ENCODE results near the gene ARHGAP36. TPM values are rescaled to one million over a fixed set of nuclear protein-coding genes. Genes with fewer than 3 reads are reported as not detected.

The ARHGAP36 gene
- total RNA-seq, 1 experiment from 2014 or later = not detected

DNA sequence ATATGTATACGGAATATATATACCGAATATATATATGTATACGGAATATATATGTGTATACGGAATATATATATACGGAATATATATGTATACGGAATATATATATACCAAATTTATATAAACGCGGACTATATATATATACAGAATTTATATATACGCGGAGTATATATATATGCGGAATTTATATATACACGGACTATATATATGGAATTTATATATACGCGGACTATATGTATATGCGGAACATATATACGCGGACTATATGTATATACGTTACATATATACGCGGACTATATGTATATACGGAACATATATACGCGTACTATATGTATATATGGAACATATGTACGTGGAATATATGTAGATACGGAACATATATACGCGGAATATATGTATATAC lies 78.6 kb downstream of the ARHGAP36 start:
- Histone ChIP-seq H3K4me2 (ENCODE audit: low read length) (no peak overlapping the region), H3K9me2 (replicated peaks; ENCODE audit: low read length) (no peaks in the 10 kb centered on the region), H3K4me3 (ENCODE audit: low read length) (no peak overlapping the region), H3K27me3 (ENCODE audit: low read length) (no peaks in the 10 kb centered on the region), H3F3A (ENCODE audit: low read length, unreplicated experiment) (no peaks in the 10 kb centered on the region), H3K9ac (ENCODE audit: low read length) (no peak overlapping the region), H3K9me3 (ENCODE audit: low read length) (no peaks in the 10 kb centered on the region), H4K20me1 (ENCODE audit: low read length) (no peaks in the 10 kb centered on the region), H3K79me2 (ENCODE audit: low read length) (no peaks in the 10 kb centered on the region), H3K36me3 (ENCODE audit: low read depth, low read length) (no peaks in the 10 kb centered on the region), H2AFZ (ENCODE audit: low read length) (no peak overlapping the region), H3K4me1 (ENCODE audit: insufficient read depth, low read length) (no peaks in the 10 kb centered on the region), H3K27ac (ENCODE audit: low read length) (no peak overlapping the region)
- no TSS peak for BruUV-seq (replicated peaks)
- TF ChIP-seq CTCF (conservative IDR thresholded peaks at IDR 0.05; ENCODE audit: low read depth, low read length) (no peak), EZH2 (IDR thresholded peaks at IDR 0.05; ENCODE audit: low read length, unreplicated experiment) (no peak), EZH2phosphoT487 (IDR thresholded peaks at IDR 0.05; ENCODE audit: borderline replicate concordance, low read length) (no peak)
- no peak for ATAC-seq
- intact Hi-C loops (cut with micrococcal nuclease) = no loop called here
- ChIA-PET POLR2A (ENCODE audit: unreplicated experiment) (no interaction called here), CTCF (no interaction called here)
- no peak for DNase-seq

- ChIA-PET POLR2A (ENCODE audit: unreplicated experiment) (no interaction called here), CTCF (no interaction called here)
- TF ChIP-seq EZH2phosphoT487 (IDR thresholded peaks at IDR 0.05; ENCODE audit: borderline replicate concordance, low read length) (no peak), EZH2 (IDR thresholded peaks at IDR 0.05; ENCODE audit: low read length, unreplicated experiment) (no peak), CTCF (conservative IDR thresholded peaks at IDR 0.05; ENCODE audit: low read depth, low read length) (no peak)
These were observed 80.9 kb downstream of the ARHGAP36 start for GRCh38 chrX:131139072-131139471.

More at GRCh38 chrX:131139072-131139471, 80.9 kb downstream of the ARHGAP36 start:
- no peaks in the 10 kb centered on the region for H4K20me1 ChIP-seq (ENCODE audit: low read length)
- H3K4me3 ChIP-seq (ENCODE audit: low read length) = no peak overlapping the region
- no peak overlapping the region for H3K27ac ChIP-seq (ENCODE audit: low read length)
- no peaks in the 10 kb centered on the region for H3K79me2 ChIP-seq (ENCODE audit: low read length)
- intact Hi-C loops (cut with micrococcal nuclease) = no loop called here
- no peaks in the 10 kb centered on the region for H3K9me3 ChIP-seq (ENCODE audit: low read length)
- no TSS peak for BruUV-seq (replicated peaks)
- no peaks in the 10 kb centered on the region for H3K36me3 ChIP-seq (ENCODE audit: low read depth, low read length)
- no peak overlapping the region for H3K4me2 ChIP-seq (ENCODE audit: low read length)
- no peak for DNase-seq
- H3K27me3 ChIP-seq (ENCODE audit: low read length) = no peaks in the 10 kb centered on the region
- H3F3A ChIP-seq (ENCODE audit: low read length, unreplicated experiment) = no peaks in the 10 kb centered on the region
- no peak overlapping the region for H2AFZ ChIP-seq (ENCODE audit: low read length)
- H3K9ac ChIP-seq (ENCODE audit: low read length) = no peak overlapping the region
- H3K4me1 ChIP-seq (ENCODE audit: insufficient read depth, low read length) = no peaks in the 10 kb centered on the region
- no peak for ATAC-seq
- no peaks in the 10 kb centered on the region for H3K9me2 ChIP-seq (replicated peaks; ENCODE audit: low read length)

Other genes starting within 250 kb of the ARHGAP36 start
- gene ENOX2, start 155.1 kb upstream of the ARHGAP36 start, total RNA-seq (2014; rRNA removed) = 11.8 and 17.3 TPM in 2 replicates
- not detected in 2 replicates for gene IGSF1, start 231.0 kb downstream of the ARHGAP36 start, total RNA-seq (2014; rRNA removed)